AML-193 (cell line): ENCODE data around the gene PPFIA4.

Experiments used
- DNase-seq, 2 experiments: peaks; one replicate each; lab custom pipeline; 2025; lab: John Stamatoyannopoulos, UW

The PPFIA4 gene

DNA sequence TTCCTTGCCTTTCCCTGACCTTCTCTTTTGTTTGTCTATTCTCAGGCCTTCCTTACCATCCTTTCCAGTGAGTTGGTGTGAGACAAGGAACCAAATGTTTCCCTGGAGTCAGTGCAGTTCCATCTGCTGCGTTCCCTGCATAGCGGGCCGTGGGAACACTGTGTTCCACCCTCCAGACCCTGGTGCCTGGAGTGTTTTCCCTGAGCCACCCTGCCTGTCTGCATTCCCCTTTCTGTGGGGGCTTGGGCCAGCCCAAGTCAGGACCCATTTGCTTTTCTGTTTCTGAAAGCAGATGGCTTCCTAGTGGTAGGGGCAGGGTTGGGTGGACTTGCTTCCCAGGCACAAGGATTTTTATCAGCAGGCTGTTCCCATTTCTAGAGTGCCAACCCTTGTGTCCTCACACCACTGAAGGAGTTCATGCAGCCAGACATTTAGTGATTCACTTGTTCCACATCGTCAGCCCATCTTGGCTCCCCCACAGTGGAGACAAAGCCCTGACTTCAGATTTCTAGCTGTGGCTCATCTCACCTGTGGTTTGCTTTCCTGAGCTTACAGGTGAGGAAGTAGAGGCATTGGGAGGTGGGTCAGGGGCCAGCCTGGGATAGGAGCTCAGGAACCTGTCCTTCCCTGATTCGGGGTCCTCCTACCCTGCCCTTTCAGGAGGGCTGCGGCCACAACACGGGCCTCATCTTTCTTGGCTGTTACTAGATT lies 73.7 kb downstream of the PPFIA4 start:
- DNase-seq, result no peak

GRCh38 chr1:203100516-203100869 lies 74.2 kb downstream of the PPFIA4 start:
- no peak for DNase-seq

DNA sequence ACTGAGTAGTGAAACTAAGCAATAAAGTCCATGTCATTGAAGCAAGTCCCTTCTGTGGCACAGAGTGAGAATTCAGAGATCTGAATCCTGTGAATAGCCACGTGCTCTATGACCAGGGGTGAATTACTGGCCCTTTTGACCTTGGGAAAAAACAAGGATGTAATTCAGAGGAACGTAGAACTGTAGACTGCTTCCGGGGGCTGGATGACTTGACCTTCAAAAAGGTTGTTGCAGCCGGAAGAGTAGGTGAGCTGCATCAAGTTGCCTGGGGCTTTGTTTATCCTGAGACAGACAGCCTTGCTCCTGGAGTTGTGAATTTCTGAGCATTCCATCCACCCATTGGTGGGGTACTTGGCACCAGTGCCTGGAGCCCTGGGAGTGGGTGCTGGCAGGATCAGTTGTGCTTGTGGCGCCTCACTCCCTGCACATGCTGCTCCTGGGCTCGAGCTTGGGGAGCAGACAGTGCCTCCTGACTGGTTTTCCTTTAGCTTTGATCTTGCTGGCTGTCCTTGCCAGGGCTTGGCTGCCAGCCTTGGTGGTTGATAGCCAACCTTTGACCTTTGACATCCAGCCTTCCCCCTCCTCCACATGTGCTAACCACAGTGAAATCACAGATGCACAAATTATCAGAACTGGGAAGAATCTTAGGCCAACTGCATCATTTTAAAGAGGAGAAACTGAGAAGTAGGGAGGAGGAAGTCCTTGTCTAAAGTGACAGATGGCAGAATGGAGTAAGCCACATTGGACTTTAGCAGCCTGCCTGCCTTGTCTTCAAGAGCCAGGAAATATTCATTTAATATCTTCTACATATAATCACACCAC lies 75.7 kb downstream of the PPFIA4 start:
- DNase-seq, result no peak

DNA sequence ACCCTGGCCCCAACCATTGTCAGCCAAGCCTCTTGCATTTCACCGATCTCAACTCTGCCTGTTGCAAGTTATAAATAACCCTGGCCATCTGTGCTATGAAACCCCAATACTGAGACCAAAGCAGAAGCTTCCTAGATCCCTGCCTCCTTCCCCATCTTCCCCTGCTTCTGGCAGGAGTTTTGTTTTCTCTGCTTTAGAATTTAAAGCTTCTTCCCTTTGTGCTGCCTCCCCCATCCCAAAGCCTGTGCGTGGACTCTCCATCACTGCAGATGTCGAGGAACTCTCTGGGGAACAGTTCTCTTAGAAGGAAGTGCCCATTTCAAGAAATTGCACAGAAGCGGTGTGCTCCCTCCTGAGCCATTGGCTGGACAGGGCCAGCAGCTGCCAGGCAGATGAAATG lies 76.9 kb downstream of the PPFIA4 start:
- no peak for DNase-seq

DNA sequence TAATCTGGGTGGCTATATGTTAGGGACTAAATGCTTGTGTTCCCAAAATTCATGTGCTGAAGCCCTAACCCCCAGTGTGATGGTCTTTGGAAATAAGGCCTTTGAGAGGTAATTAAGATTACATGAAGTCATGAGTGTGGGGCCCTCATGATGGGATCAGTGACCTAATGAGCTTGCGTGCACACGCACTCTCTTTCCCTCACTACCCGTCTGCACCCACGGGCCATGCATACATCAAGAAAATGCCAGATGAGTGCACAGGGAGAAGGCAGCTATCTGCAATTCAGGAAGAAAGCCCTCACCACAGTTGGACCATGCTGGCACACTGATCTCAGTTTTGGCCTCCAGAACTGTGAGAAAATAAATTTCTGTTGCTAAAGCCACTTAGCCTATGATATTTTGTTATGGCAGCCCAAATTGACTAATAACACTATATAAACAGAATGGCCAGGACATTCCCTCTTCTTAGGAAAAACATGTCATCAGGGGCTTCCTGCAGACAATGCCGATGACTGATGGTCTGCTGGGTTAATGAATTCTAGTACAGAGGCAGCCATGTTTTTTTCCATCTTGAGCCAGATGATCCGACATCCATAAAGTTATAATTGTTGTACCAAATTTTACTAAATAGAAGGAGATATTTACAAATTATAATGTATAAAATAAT lies 77.7 kb downstream of the PPFIA4 start:
- no peak for DNase-seq

GRCh38 chr1:203104789-203105390 lies 78.6 kb downstream of the PPFIA4 start:
- no peak for DNase-seq

GRCh38 chr1:203112475-203112874 lies 86.2 kb downstream of the PPFIA4 start:
- DNase-seq, result no peak

DNA sequence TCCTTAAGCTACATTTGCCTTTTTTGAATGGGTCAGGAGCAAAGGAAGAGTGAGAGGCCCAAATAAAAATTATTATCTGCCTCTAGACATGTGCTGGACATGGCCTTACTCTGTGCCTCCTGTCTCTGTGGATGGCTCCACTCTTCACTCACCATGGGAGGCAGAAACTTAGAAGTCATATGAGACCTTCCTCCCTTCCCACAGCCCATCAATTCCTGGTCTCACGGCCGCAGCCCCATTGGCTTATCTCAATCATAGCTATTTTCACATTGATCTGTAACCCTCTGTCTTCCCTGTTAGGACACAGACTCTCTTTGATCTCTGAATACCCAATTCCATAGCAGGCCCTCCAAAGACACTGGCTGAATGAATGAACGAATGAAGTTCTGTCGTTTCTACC lies 87.0 kb downstream of the PPFIA4 start:
- no peak for DNase-seq

GRCh38 chr1:203114202-203114601 lies 87.9 kb downstream of the PPFIA4 start:
- DNase-seq, result no peak

DNA sequence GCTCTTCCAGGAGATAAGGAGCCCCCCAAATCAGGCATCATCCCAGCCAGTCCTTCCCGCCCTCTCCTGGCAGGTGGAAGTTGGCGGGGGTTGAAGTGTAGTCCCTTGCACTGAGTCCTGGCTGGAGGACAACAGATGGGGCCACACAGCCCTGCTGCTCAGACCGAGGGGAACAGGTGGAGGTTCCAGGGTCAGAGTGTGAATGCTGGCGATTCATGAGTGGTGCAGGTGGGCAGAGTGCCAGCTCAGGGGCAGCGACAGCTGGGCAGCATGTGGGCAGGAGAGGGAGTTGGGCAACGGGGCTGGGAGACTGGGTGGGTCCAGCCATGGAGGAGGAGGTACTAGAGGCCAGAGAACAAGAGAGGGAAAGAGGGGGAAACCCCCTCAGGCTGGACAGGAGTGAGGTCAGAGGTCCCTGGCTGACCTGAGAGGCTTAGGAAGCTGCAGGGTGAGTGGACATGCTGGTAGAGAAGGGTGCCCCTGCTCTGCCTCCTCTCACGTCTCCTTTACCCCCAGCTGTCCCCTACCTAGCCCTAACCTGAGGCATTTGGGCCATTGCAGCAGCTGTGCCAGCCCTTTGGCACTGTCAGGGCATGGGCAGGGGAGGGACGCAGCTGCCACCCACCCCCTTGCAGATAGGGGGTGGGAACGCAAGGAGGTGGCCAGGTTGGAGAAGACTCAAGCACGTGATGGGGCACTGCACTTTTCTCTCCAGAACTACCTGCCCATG lies 90.0 kb downstream of the PPFIA4 start:
- no peak for DNase-seq

GRCh38 chr1:203117611-203118575 lies 91.6 kb downstream of the PPFIA4 start:
- DNase-seq, result peak; percentile 8 to 10

DNA sequence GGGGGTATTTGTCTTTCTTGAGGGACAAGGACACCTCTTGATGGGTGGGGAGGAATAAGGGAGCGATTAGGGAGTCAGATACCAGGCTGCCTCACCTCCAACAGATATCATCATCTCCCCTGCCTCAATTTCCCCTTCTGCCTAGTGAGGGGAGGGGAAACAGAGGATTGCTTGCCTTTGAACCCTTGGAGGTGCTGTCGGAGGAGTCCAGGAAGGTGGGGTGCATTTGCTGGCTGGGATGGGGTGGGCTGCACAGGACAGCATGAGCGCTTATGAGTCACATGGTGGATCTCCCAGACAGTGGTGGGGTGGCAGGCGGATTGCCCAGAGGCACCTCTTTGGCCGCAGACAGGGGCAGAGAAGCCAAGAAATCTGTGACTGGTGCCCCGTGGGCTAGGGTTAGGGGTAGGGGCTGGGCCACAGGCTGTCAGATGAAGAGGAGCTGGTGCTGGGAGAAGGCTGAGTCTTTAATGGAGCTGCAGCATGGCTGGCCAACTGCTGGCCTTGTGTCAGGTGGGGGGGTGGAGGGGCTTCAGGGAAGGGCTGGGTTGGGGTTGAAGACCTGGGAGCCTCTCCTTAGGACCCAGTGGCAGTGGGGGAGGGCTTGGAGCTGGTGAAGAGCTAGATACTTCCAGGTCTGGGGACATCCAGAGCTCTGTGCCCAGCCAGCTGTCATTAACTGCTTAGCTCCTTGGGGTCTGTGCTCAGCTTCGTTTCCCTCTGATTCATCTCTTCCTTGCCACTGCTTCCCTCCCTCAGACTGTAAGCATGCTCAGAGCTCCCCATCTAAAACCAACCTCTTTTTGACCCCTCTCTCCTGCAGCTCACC lies 94.2 kb downstream of the PPFIA4 start:
- no peak for DNase-seq

GRCh38 chr1:203121186-203122015 lies 95.1 kb downstream of the PPFIA4 start:
- DNase-seq, result peak; percentile 73 to 80

DNA sequence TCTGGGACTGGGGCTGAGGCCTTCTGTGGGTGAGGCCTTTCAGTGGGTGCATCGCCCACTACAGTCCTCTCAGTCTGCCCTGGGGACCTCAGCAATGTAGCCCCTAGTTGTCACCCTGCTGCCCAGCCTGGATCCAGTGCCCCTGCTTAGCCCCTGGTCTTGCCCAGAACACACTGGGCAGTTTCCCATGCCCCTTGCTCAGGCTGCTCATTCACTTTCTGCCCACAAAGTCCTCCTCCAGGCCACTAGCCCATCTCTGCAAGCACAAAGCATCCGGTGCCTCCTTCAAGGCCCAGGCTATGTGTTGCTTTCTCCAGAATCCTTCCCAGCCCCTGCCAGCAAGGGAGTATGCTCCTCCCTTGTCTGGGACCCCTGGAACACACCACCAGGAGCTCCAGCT lies 95.9 kb downstream of the PPFIA4 start:
- DNase-seq, result no peak

DNA sequence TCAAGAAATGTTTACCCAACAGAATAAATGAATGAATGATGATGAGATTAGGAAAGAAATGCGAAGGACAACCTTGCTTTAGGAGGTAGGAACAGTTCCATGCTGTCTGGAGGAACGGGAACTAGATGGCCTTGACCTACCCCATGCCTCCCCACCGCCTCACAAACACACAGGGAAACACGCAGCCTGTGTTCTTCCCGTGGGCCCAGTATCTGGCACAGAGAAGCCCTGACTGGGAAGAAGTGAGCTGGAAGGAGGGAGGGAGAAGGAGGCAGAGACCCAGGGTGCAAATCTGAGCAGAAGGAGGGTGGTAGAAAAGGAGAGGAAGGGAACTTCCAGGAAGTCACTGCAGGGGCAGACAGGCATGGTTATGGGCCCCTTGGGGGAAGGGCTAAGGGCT lies 97.7 kb downstream of the PPFIA4 start:
- DNase-seq, result no peak

GRCh38 chr1:203124546-203125317 lies 98.4 kb downstream of the PPFIA4 start:
- no peak for DNase-seq

- DNase-seq, result peak in 1 of 2 experiments; percentile 6
Observed at GRCh38 chr1:203126151-203126865, 100.0 kb downstream of the PPFIA4 start.
